Measurements from ENCODE around the gene TRIM63. TPM values are rescaled to one million over a fixed set of nuclear protein-coding genes. Genes with fewer than 3 reads are reported as not detected.

TRIM63 gene
- total and polyA plus RNA-seq, 9 of the 15 experiments (the other 6 are each of a cell fraction or from before 2014, with no cell fraction given), result 0.08 to 0.57 (median 0.36) TPM

GRCh38 chr1:26079960-26080814, 12.8 kb upstream of the TRIM63 start (continued):
- TF ChIP-seq, protein P1, sequence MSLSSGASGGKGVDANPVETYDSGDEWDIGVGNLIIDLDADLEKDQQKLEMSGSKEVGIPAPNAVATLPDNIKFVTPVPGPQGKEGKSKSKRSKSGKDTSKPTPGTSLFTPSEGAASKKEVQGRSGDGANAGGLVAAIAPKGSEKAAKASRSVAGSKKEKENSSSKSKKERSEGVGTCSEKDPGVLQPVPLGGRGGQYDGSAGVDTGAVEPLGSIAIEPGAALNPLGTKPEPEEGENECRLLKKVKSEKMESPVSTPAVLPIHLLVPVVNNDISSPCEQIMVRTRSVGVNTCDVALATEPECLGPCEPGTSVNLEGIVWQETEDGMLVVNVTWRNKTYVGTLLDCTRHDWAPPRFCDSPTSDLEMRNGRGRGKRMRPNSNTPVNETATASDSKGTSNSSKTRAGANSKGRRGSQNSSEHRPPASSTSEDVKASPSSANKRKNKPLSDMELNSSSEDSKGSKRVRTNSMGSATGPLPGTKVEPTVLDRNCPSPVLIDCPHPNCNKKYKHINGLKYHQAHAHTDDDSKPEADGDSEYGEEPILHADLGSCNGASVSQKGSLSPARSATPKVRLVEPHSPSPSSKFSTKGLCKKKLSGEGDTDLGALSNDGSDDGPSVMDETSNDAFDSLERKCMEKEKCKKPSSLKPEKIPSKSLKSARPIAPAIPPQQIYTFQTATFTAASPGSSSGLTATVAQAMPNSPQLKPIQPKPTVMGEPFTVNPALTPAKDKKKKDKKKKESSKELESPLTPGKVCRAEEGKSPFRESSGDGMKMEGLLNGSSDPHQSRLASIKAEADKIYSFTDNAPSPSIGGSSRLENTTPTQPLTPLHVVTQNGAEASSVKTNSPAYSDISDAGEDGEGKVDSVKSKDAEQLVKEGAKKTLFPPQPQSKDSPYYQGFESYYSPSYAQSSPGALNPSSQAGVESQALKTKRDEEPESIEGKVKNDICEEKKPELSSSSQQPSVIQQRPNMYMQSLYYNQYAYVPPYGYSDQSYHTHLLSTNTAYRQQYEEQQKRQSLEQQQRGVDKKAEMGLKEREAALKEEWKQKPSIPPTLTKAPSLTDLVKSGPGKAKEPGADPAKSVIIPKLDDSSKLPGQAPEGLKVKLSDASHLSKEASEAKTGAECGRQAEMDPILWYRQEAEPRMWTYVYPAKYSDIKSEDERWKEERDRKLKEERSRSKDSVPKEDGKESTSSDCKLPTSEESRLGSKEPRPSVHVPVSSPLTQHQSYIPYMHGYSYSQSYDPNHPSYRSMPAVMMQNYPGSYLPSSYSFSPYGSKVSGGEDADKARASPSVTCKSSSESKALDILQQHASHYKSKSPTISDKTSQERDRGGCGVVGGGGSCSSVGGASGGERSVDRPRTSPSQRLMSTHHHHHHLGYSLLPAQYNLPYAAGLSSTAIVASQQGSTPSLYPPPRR (CRISPR knock-in tag; IDR thresholded peaks at IDR 0.05; ENCODE audit: borderline replicate concordance), result no peak
- 0 out of 2 replicates have a peak, but pooled peaks have one; percentile 34 for TF ChIP-seq HDGF (IDR thresholded peaks at IDR 0.05)
- no peak for TF ChIP-seq TFAM (CRISPR knock-in tag; conservative IDR thresholded peaks at IDR 0.05)
- TF ChIP-seq ZNF766 (CRISPR knock-in tag; conservative IDR thresholded peaks at IDR 0.05), result no peak
- TF ChIP-seq DDX20 (tag; IDR thresholded peaks at IDR 0.05; ENCODE audit: low read depth), result no peak
- no peak for TF ChIP-seq ZNF584 (CRISPR knock-in tag; IDR thresholded peaks at IDR 0.05; ENCODE audit: low read depth)
- TF ChIP-seq ZNF655 (CRISPR knock-in tag; IDR thresholded peaks at IDR 0.05), result no peak
- peak; percentile 79 for TF ChIP-seq ATF3 (IDR thresholded peaks at IDR 0.05)
- TF ChIP-seq ATF3 (CRISPR knock-in tag; conservative IDR thresholded peaks at IDR 0.05), result no peak
- peak; percentile 89 for TF ChIP-seq MAFG (tag; conservative IDR thresholded peaks at IDR 0.05)
- no peak for TF ChIP-seq TOE1 (IDR thresholded peaks at IDR 0.05; ENCODE audit: borderline replicate concordance)
- TF ChIP-seq TOE1 (CRISPR knock-in tag; IDR thresholded peaks at IDR 0.05; ENCODE audit: borderline replicate concordance, low read depth), result no peak
- 0 out of 2 replicates have a peak, but pooled peaks have one; percentile 14 for TF ChIP-seq TEAD2 (tag; IDR thresholded peaks at IDR 0.05)
- TF ChIP-seq BRF1 (IDR thresholded peaks at IDR 0.05; ENCODE audit: borderline replicate concordance, extremely low read depth, insufficient read length), result no peak
- no peak for TF ChIP-seq ZNF785 (CRISPR knock-in tag; IDR thresholded peaks at IDR 0.05)
- TF ChIP-seq ZNF316 (IDR thresholded peaks at IDR 0.05), result peak; percentile 90
- no peak for TF ChIP-seq ZNF146 (CRISPR knock-in tag; IDR thresholded peaks at IDR 0.05; ENCODE audit: unreplicated experiment)
- TF ChIP-seq HNRNPK (IDR thresholded peaks at IDR 0.05; ENCODE audit: low read depth, low read length, poor library complexity, severe bottlenecking), result no peak
- no peak for TF ChIP-seq NEUROD1 (IDR thresholded peaks at IDR 0.05; ENCODE audit: borderline replicate concordance, low read depth, low read length, partially characterized antibody)
- TF ChIP-seq ZNF133 (CRISPR knock-in tag; IDR thresholded peaks at IDR 0.05), result no peak
- TF ChIP-seq ELF4 (CRISPR knock-in tag; IDR thresholded peaks at IDR 0.05), result no peak
- no peak for TF ChIP-seq NFXL1 (CRISPR knock-in tag; IDR thresholded peaks at IDR 0.05)
